Rectal smooth muscle tissue (tissue), 1 donor: ENCODE data around the gene CHI3L2.

ENCODE experiments used
- H3K27ac ChIP-seq: one replicate; pipeline ENCODE4 v1.7.0; 2013; ENCODE audit warnings: low read depth, low read length, inconsistent platforms
- H3K27me3 ChIP-seq: one replicate; pipeline ENCODE4 v1.7.0; 2013; ENCODE audit warnings: low read length; ENCODE audit not compliant: control insufficient read depth, insufficient read depth
- H3K36me3 ChIP-seq: one replicate; pipeline ENCODE4 v1.7.0; 2013; ENCODE audit warnings: low read length; ENCODE audit not compliant: control insufficient read depth, insufficient read depth
- H3K4me1 ChIP-seq: one replicate; pipeline ENCODE4 v1.7.0; 2013; ENCODE audit warnings: low read length; ENCODE audit not compliant: control insufficient read depth, insufficient read depth
- H3K4me3 ChIP-seq: one replicate; pipeline ENCODE4 v1.7.0; 2013; ENCODE audit warnings: low read length
- H3K9ac ChIP-seq: one replicate; pipeline ENCODE4 v1.7.0; 2013; ENCODE audit warnings: low read length

CHI3L2 gene, protein sequence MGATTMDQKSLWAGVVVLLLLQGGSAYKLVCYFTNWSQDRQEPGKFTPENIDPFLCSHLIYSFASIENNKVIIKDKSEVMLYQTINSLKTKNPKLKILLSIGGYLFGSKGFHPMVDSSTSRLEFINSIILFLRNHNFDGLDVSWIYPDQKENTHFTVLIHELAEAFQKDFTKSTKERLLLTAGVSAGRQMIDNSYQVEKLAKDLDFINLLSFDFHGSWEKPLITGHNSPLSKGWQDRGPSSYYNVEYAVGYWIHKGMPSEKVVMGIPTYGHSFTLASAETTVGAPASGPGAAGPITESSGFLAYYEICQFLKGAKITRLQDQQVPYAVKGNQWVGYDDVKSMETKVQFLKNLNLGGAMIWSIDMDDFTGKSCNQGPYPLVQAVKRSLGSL

DNA sequence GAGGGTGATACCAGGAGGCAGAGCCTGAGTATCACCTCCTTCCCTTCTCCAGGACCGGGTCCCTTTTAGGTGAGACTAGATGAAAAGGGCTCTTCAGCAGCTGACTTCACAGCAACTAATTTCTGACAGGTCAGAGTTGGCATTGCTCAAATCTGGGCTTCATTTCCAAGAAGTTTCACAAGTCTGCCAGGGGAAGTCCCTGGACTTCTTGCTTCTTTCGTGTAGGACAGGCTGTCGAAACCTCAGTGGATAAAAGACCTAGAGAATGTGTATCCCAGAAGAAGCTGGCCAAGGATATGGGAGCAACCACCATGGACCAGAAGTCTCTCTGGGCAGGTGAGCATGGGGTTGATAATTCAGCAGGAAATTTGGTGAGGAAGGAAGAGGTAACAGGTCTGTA is at the start of gene CHI3L2:
Gene CHI3L2, plus strand, starts transcription at position 280 of the 400 bp plus-strand sequence. Its CDS starts 17 bp downstream, at position 297.
- Histone ChIP-seq H3K27me3 (no peaks in the 10 kb centered on the region), H3K4me3 (no peak within 1 kb of the TSS), H3K36me3 (no peaks in the 10 kb centered on the region), H3K27ac (no peak within 1 kb of the TSS), H3K4me1 (no peaks in the 10 kb centered on the region), H3K9ac (no peak within 1 kb of the TSS)

DNA sequence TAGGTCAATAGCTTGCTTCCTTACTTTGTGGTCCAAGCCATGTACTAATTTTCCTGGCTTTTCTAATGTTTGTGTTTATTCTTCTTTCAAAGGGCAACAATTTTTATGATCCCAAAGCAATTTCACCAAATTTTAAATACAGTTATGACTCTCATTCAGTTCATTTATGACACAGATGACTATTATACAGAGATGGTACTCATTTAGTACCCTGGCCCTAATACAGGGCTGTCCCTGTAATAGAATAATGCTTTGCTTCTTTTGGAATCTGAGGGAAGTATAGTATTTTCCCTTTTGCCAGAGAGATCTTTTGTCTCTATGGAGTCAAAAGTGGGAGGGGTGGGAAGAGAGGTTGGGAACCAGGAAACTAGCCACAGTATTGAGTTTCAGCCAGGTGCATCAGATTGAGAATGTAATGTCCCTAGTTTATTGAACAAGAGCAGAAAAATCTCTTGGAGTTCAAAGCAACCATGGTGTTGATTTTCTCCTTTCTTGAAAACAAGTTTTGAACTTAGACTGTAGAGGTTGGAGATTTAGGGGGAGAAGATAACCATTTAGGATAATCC is 47.5 kb upstream of the CHI3L2 start:
- H3K4me1 ChIP-seq: no peaks in the 10 kb centered on the region
- no peak overlapping the region for H3K4me3 ChIP-seq
- no peak overlapping the region for H3K9ac ChIP-seq
- H3K27me3 ChIP-seq: no peaks in the 10 kb centered on the region
- H3K27ac ChIP-seq: no peak overlapping the region
- H3K36me3 ChIP-seq: peaks cover 7% of the 10 kb centered on the region

DNA sequence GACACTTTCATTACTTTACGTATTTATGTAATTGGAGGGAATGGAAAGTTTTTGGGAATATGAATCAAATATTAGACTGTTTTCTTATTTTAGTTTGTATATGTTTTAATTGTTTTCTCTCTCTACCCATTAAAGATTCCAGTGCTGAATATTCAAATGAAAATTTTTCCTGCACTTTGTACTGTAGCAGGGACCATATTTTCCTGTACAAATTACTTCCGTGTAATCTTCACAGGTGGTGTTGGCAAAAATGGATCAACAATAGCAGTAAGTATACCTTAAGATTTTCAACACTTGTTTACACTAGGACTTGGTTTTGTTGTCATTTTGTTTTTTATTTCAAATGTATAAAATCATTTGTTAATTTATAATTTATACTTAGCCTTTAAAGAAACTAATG is 45.5 kb upstream of the CHI3L2 start:
- H3K9ac ChIP-seq: no peak overlapping the region
- peaks cover 13% of the 10 kb centered on the region for H3K36me3 ChIP-seq
- H3K4me1 ChIP-seq: no peaks in the 10 kb centered on the region
- no peak overlapping the region for H3K27ac ChIP-seq
- no peak overlapping the region for H3K4me3 ChIP-seq
- no peaks in the 10 kb centered on the region for H3K27me3 ChIP-seq

DNA sequence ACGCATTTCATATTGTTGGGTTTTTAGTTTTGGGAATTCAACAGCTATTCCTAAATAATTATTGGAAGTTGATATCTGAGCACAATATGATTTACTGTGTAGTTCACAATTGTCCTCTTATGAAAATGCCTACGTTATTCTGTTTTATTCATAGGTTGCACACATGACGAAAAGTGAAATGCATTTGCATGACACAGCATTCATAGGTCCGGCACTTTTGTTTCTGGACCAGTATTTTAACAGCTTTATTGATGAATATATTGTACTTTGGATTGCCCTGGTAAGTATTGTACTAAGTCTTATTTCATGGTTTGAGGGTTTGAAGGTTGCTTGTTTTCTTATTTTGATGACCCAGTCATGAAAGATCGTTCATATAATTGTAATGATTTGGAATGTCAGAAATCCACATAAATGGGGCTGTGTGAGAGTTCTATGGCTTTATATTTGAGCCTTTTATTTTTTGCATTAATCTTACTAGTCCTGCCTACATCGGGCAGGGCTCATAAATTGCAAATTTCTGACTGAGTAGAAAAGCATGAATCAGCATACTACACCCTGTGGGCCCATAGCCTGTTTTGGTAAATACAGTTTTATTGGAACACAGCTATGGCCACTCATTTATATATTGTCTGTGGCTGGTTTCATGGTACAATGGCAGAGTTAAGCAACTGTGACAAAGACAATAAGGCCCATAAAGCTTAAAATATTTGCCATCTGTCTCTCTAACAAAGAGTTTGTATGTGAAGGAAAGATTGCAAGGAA is 44.0 kb upstream of the CHI3L2 start:
- no peaks in the 10 kb centered on the region for H3K27me3 ChIP-seq
- H3K4me3 ChIP-seq: no peak overlapping the region
- no peak overlapping the region for H3K27ac ChIP-seq
- H3K4me1 ChIP-seq: no peaks in the 10 kb centered on the region
- H3K36me3 ChIP-seq: peaks cover 24% of the 10 kb centered on the region
- no peak overlapping the region for H3K9ac ChIP-seq

DNA sequence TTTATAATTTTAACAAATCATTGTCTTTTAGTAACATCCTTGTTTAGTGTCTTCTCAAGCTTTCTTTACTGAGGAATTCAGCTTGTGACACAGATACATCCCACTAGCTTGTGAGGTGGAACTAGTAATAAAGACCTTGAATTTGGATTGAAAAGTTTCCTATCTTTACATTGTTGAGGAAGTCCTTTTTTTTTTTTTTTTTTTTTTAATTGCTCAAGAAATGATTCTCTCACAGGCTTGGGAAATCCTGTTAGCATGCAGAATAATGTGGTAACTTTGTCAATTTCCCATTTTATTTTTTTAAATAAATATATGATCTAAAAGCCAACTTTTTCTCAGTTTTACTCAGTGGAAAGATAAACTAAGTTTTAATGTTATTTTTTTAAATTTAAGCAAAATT is 42.9 kb upstream of the CHI3L2 start:
- peaks cover 24% of the 10 kb centered on the region for H3K36me3 ChIP-seq
- H3K4me1 ChIP-seq: no peaks in the 10 kb centered on the region
- no peaks in the 10 kb centered on the region for H3K27me3 ChIP-seq
- H3K9ac ChIP-seq: no peak overlapping the region
- no peak overlapping the region for H3K4me3 ChIP-seq
- H3K27ac ChIP-seq: no peak overlapping the region

DNA sequence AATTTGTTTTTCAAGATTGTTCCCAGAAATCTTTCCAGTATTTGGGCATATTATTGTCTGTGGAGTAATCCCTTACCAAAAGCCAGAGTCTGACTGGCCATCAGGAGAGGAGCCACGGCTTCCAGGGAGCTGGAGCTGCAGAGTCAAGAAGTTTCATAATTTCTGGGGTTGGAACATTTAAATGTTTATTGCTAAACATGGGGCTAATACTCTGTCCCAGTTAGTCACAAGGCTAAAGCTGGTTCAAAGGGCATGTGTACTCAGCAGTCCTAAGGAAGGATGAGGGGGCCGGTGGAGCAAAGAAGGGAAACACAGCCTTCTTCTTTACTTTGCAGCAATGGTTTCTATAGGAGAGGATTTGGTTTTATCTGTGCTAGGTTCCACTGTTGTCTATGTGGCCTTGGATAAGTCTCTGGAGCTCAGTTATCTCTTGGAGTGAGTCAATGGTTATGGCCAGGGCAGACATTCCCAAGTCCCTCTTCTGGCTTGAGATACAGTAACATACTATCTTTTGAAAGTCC is 36.5 kb upstream of the CHI3L2 start:
- H3K4me3 ChIP-seq: no peak overlapping the region
- H3K4me1 ChIP-seq: no peaks in the 10 kb centered on the region
- peaks cover 21% of the 10 kb centered on the region for H3K36me3 ChIP-seq
- no peak overlapping the region for H3K27ac ChIP-seq
- no peaks in the 10 kb centered on the region for H3K27me3 ChIP-seq
- H3K9ac ChIP-seq: no peak overlapping the region

DNA sequence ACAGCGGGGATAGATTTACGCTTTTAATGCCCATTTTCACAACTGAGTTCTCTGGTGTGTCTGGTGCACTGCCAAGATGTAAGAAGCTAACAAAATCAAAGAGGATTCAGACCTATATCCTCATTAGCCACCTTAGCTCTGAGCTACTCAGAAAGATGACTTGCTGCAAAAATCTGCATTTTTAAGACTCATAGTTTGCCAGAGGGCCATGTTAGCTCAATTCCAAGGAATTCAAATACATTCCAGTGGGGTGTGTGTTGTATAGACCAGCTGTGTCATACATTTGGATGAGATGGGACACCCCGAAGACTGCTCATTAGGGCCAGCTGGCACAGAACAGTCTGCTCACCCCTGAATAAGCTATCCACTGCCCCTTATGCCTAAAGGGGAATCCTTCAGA is 36.0 kb upstream of the CHI3L2 start:
- no peak overlapping the region for H3K27ac ChIP-seq
- no peaks in the 10 kb centered on the region for H3K4me1 ChIP-seq
- no peaks in the 10 kb centered on the region for H3K27me3 ChIP-seq
- H3K9ac ChIP-seq: no peak overlapping the region
- no peak overlapping the region for H3K4me3 ChIP-seq
- H3K36me3 ChIP-seq: peaks cover 19% of the 10 kb centered on the region

DNA sequence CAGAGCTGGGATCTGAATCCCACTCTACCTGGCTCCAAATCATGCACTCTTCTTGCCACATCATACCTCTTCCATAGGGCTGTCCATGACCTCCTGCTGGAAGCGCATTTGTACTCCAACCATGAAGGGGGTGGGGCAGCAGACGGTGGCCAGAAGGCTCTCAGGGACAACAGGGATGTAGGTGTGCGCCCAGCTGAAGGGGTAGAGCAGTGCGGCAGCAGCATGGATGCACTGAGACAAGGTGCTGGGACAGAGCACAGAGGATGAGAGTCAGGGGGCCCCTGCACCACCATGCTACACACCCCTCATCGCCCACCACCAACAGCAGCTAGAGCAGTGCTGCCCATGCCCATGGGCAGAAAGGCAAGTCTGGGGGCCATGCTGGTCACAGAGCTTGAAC is 35.4 kb upstream of the CHI3L2 start:
- no peaks in the 10 kb centered on the region for H3K27me3 ChIP-seq
- H3K9ac ChIP-seq: no peak overlapping the region
- H3K4me1 ChIP-seq: no peaks in the 10 kb centered on the region
- H3K27ac ChIP-seq: no peak overlapping the region
- H3K36me3 ChIP-seq: peaks cover 13% of the 10 kb centered on the region
- H3K4me3 ChIP-seq: no peak overlapping the region

DNA sequence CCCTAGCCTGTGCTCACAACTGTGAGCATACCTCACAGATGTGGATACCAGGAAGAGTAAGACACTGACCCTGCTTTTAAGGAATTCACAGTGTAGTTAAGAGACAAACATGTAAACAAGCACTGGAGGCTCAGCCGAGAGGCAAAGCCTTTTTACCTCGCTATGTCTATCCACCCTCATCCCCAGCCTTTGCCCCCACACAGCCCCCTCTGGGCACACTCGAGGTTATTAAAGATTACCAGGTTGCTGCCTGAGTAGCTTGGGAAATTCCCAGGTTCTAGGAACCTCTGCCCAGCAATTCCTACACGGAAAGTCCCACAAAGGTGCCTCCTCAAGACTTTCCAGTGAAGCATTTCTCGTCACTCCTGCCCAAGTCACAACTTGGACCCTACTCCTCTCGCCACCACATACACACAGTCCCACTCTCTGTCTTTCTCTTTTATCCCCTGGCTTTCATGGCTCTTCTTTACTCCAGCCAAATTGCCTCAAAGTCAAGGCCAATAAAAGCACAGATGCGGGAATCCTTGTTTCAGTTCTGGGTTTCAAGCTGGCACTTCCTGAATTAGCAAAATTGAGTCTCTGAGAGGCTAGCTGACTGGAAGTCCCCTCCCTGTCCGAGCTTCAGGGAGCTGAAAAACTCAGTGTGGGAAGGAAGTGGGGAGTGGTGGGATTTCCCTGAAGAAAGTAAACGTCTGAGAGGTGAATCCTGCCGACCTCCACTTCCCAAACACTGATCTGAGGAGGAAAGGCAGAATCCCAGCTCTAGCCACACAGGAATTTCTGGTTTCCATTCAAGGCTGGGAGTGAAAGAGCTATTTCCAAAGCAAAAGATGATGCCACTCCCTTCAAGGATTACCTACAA is 34.6 kb upstream of the CHI3L2 start:
- Histone ChIP-seq H3K27me3 (no peaks in the 10 kb centered on the region), H3K9ac (no peak overlapping the region), H3K36me3 (peaks cover 9% of the 10 kb centered on the region), H3K27ac (no peak overlapping the region), H3K4me3 (peak overlapping the region; percentile 18), H3K4me1 (no peaks in the 10 kb centered on the region)

DNA sequence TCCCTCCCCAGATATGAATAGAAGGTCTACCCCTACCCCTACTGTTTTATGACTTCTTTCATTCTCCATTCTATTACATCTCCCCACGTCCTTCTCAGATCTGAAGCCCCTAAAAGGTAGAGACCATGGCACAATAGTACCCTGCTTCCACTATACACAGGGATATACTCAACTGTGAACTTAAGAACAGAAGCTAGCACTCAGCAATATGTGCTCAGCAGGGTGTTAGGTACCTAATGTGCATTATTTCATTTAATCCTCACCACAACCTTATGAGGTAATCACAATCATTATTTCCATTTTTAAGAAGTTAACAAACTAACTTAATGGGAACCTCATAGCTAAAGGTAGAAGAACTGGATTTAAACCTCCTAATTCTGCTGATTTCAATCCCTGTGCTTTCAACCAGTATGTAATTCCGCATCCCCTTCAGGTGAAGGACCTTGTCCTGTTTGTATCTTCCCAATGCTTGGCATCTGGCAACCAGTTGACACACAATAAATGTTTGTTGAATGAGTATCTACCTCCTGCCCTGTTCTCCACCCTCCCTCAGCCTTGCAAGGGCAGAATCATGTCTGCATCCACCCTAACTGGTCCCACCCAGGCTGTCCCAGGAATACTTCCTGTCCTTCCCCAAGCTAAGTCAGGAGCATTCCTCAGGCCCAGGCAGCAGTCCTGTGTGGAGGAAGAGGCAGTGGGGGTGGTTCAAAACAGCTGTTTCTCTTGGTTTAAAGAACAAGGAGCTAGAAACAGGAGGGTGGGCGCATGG is 33.6 kb upstream of the CHI3L2 start:
- H3K4me3 ChIP-seq: no peak overlapping the region
- peaks cover 5% of the 10 kb centered on the region for H3K36me3 ChIP-seq
- H3K27ac ChIP-seq: no peak overlapping the region
- no peaks in the 10 kb centered on the region for H3K4me1 ChIP-seq
- no peaks in the 10 kb centered on the region for H3K27me3 ChIP-seq
- H3K9ac ChIP-seq: no peak overlapping the region

DNA sequence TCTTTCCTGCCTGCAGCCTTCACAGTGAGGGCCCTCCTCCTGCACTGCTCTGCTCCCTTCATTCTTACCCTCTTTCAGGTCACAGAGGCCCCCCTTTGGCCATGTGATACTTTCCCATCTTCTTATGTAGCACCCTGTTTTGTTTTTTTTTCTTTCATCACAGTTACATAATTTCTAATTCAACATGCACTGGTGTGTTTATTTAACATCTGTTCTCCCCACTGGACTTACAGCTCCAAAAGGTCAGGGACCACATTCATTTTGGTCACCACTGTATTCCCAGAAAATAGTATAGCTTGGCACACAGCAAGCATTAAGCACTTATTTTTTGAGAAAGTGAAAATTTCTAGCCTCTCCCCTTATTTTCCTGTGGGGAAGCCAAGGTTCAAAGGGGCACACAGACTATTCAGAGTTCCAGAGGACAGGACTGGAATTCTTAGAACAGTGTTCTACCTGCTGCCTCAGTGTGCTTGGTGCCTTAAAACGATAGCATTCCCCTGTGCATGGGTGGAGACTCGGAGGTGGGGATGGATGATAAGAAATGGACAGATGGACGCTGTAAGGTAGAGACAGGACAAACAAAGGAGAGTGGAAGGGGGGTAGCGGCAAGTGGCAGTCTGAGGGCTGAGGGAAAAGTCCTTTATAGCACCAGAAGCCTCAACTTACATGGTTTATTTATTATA is 32.4 kb upstream of the CHI3L2 start:
- Histone ChIP-seq H3K27me3 (no peaks in the 10 kb centered on the region), H3K27ac (no peak overlapping the region), H3K36me3 (peaks cover 5% of the 10 kb centered on the region), H3K4me1 (no peaks in the 10 kb centered on the region), H3K9ac (no peak overlapping the region), H3K4me3 (no peak overlapping the region)
